Vagina (tissue), 2 donors: ENCODE results near the gene AGL.

Experiments
- CTCF ChIP-seq, 3 experiments: fragments of 450-650 bp in 2 of 3; fragments of 200-600 bp in 1 of 3; sonication (generic) in 1 of 3; IDR thresholded peaks; one replicate each; pipeline ENCODE4 v1.5.1; 2017 to 2019; ENCODE audit warnings: antibody characterized with exemption in 3 of 3, mild to moderate bottlenecking in 2 of 3, moderate library complexity in 2 of 3
- POLR2A ChIP-seq, 2 donors: fragments of 450-650 bp; IDR thresholded peaks; one replicate each; pipeline ENCODE4 v1.6.1; 2017; ENCODE audit warnings: antibody characterized with exemption in 2 of 2, mild to moderate bottlenecking in 2 of 2, moderate library complexity in 2 of 2

DNA sequence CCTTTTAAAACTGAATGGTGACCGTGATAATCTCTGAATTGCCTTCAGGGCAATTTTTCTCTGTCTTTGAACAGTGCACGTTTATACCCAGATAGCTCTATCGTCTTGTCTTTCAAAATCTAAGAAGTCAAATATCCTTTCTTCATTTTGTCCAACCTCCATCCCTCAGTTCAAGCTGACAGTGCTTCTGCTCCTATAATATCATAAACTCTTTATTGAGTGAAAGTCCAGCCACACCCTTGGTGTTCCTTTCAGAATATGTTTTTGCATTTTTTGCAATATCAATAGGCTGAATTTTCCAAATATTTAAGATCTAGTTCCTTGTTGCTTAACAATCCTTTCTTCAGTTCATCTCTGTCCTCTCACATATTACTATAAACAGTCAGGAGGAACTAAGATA is 48.6 kb upstream of the AGL start:
- TF ChIP-seq POLR2A (IDR thresholded peaks at IDR 0.05): no peak
- TF ChIP-seq CTCF (IDR thresholded peaks at IDR 0.05): no peak
